H9 (cell line): Measurements from ENCODE around the gene LRRC37A3. TPM values are rescaled to one million over a fixed set of nuclear protein-coding genes. Genes with fewer than 3 reads are reported as not detected.
"Not testable (repeated sequence)": the region's sequence is repeated elsewhere in the genome, so short reads cannot be mapped to it uniquely, and the experiment has no call there.

Experiments used
- DNase-seq: peaks from one replicate; pipeline ENCODE4 v3.0.0-alpha.2; 2017
- H2AFZ ChIP-seq: one replicate; pipeline ENCODE4 v1.6.1; 2013; ENCODE audit warnings: mild to moderate bottlenecking, low read length, control low read depth, moderate library complexity
- H2AK5ac ChIP-seq: 2 replicates; pipeline ENCODE4 v1.6.1; 2013; ENCODE audit warnings: low read length, control low read depth, mixed read lengths; ENCODE audit not compliant: insufficient read length
- H2BK120ac ChIP-seq: one replicate; pipeline ENCODE4 v1.6.1; 2013; ENCODE audit warnings: low read depth, mild to moderate bottlenecking, low read length, control low read depth, inconsistent platforms; ENCODE audit not compliant: poor library complexity, severe bottlenecking
- H2BK12ac ChIP-seq: 2 replicates; pipeline ENCODE4 v1.6.1; 2013; ENCODE audit warnings: low read length, control low read depth, mixed read lengths, low read depth; ENCODE audit not compliant: insufficient read length
- H2BK15ac ChIP-seq: 2 replicates; pipeline ENCODE4 v1.6.1; 2013; ENCODE audit warnings: low read depth, low read length, control low read depth
- H2BK20ac ChIP-seq: one replicate; pipeline ENCODE4 v1.6.1; 2013; ENCODE audit warnings: low read depth, mild to moderate bottlenecking, low read length, control low read depth, inconsistent platforms; ENCODE audit not compliant: poor library complexity, severe bottlenecking
- H2BK5ac ChIP-seq: 2 replicates; pipeline ENCODE4 v1.6.1; 2013; ENCODE audit warnings: low read length, control low read depth, mixed read lengths; ENCODE audit not compliant: insufficient read length
- H3K14ac ChIP-seq: 2 replicates; pipeline ENCODE4 v1.6.1; 2013; ENCODE audit warnings: low read length, control low read depth; ENCODE audit not compliant: insufficient read depth
- H3K18ac ChIP-seq: 2 replicates; pipeline ENCODE4 v1.6.1; 2013; ENCODE audit warnings: low read depth, mild to moderate bottlenecking, mixed read lengths, low read length, control low read depth; ENCODE audit not compliant: insufficient read length
- H3K23ac ChIP-seq: 2 replicates; pipeline ENCODE4 v1.6.1; 2013; ENCODE audit warnings: low read length, control low read depth, mixed read lengths, low read depth; ENCODE audit not compliant: insufficient read length
- H3K23me2 ChIP-seq: 2 replicates; pipeline ENCODE4 v1.6.1; 2013; ENCODE audit warnings: low read depth, mild to moderate bottlenecking, mixed read lengths, low read length, control low read depth; ENCODE audit not compliant: insufficient read length, poor library complexity, severe bottlenecking
- H3K27ac ChIP-seq: 2 replicates; pipeline ENCODE4 v1.5.1; 2013; ENCODE audit warnings: low read length, control low read depth, mixed read lengths, low read depth; ENCODE audit not compliant: insufficient read length
- H3K27me3 ChIP-seq: 2 replicates; pipeline ENCODE4 v1.6.1; 2013; ENCODE audit warnings: low read length, control low read depth, inconsistent platforms; ENCODE audit not compliant: insufficient read depth
- H3K4ac ChIP-seq: 2 replicates; pipeline ENCODE4 v1.6.1; 2013; ENCODE audit warnings: low read depth, mild to moderate bottlenecking, control low read depth, inconsistent platforms, low read length, moderate library complexity
- H3K4me1 ChIP-seq: 2 replicates; pipeline ENCODE4 v1.6.1; 2013; ENCODE audit warnings: low read length, control low read depth, inconsistent platforms; ENCODE audit not compliant: insufficient read depth
- H3K4me2 ChIP-seq: 2 replicates; pipeline ENCODE4 v1.6.1; 2013; ENCODE audit warnings: low read length, control low read depth, mixed read lengths; ENCODE audit not compliant: insufficient read length, insufficient read depth
- H3K56ac ChIP-seq: 2 replicates; pipeline ENCODE4 v1.6.1; 2013; ENCODE audit warnings: low read depth, mild to moderate bottlenecking, mixed read lengths, low read length, control low read depth; ENCODE audit not compliant: insufficient read length
- H3K79me1 ChIP-seq: 2 replicates; pipeline ENCODE4 v1.6.1; 2013; ENCODE audit warnings: low read depth, mild to moderate bottlenecking, moderate library complexity, low read length, control low read depth, inconsistent platforms; ENCODE audit not compliant: insufficient read depth, poor library complexity, severe bottlenecking
- H3K79me2 ChIP-seq: 2 replicates; pipeline ENCODE4 v1.6.1; 2013; ENCODE audit warnings: low read length, control low read depth, inconsistent platforms; ENCODE audit not compliant: insufficient read depth
- H3K9ac ChIP-seq: 2 replicates; pipeline ENCODE4 v1.6.1; 2013; ENCODE audit warnings: low read length, control low read depth, mixed read lengths; ENCODE audit not compliant: insufficient read length; ENCODE audit errors: extremely low read depth
- H3K9me3 ChIP-seq: one replicate; pipeline ENCODE4 v1.6.1; 2013; ENCODE audit warnings: low read depth, low read length, inconsistent platforms; ENCODE audit not compliant: control insufficient read depth
- H3T11ph ChIP-seq: one replicate; pipeline ENCODE4 v1.6.1; 2013; ENCODE audit warnings: mild to moderate bottlenecking, low read length, control low read depth, inconsistent platforms
- H4K20me1 ChIP-seq: one replicate; pipeline ENCODE4 v1.6.1; 2013; ENCODE audit not compliant: control insufficient read depth, insufficient read length, insufficient read depth
- H4K5ac ChIP-seq: 2 replicates; pipeline ENCODE4 v1.6.1; 2013; ENCODE audit warnings: low read depth, mild to moderate bottlenecking, mixed read lengths, low read length, control low read depth; ENCODE audit not compliant: insufficient read length
- H4K8ac ChIP-seq: replicated peaks from 2 replicates; pipeline ENCODE4 v1.6.1; 2013; ENCODE audit warnings: low read length, control low read depth, mixed read lengths, low read depth; ENCODE audit not compliant: insufficient read length
- H4K91ac ChIP-seq: 2 replicates; pipeline ENCODE4 v1.6.1; 2013; ENCODE audit warnings: low read depth, mild to moderate bottlenecking, moderate library complexity, mixed read lengths, low read length, control low read depth; ENCODE audit not compliant: insufficient read length
- H3K27ac Mint-ChIP-seq, 3 experiments: 2 replicates in 2 of 3; 3 replicates in 1 of 3; pipeline ENCODE4 v1.8.0; 2020 to 2021; ENCODE audit warnings: mixed read lengths in 3 of 3, mild to moderate bottlenecking in 1 of 3, moderate library complexity in 1 of 3
- H3K27me3 Mint-ChIP-seq: 2 replicates; pipeline ENCODE4 v1.8.0; 2021; ENCODE audit warnings: low read depth, mild to moderate bottlenecking, moderate library complexity, mixed read lengths
- H3K36me3 Mint-ChIP-seq, 3 experiments: 2 replicates in 2 of 3; 3 replicates in 1 of 3; pipeline ENCODE4 v1.8.0; 2020 to 2021; ENCODE audit warnings: low read depth in 3 of 3, mixed read lengths in 3 of 3; ENCODE audit not compliant: insufficient read depth in 1 of 3
- H3K4me1 Mint-ChIP-seq, 2 experiments: 2 replicates each; pipeline ENCODE4 v1.8.0; 2020; ENCODE audit warnings: mixed read lengths in 2 of 2
- H3K4me3 Mint-ChIP-seq, 2 experiments: 2 replicates in 1 of 2; 3 replicates in 1 of 2; pipeline ENCODE4 v1.8.0; 2020 to 2021; ENCODE audit warnings: mild to moderate bottlenecking in 2 of 2, mixed read lengths in 2 of 2, moderate library complexity in 1 of 2
- H3K9me3 Mint-ChIP-seq, 2 experiments: 2 replicates in 1 of 2; 3 replicates in 1 of 2; pipeline ENCODE4 v1.8.0; 2020; ENCODE audit warnings: mild to moderate bottlenecking in 2 of 2, mixed read lengths in 2 of 2, moderate library complexity in 1 of 2
- CTCF ChIP-seq: fragments of 200-600 bp; sonication (generic); conservative IDR thresholded peaks from 3 replicates; pipeline ENCODE4 v1.8.0; 2021; ENCODE audit warnings: antibody characterized with exemption, mild to moderate bottlenecking
- WGBS: extraction: QIAGEN DNeasy Blood & Tissue Kit; methylation state at CpG from one replicate; pipeline ENCODE4 v1.1.7; 2013; ENCODE audit warnings: missing lambda C conversion rate, low lambda C conversion rate, mixed read lengths; ENCODE audit not compliant: insufficient read length; ENCODE audit errors: extremely low coverage; 5-methylcytosine and 5-hydroxymethylcytosine counted together
- total RNA-seq: library from RNA; stranded (reverse); gene quantifications from 2 replicates; pipeline ENCODE4 v1.2.1, GENCODE V29; 2021

LRRC37A3 gene
- total RNA-seq, 1 experiment from 2014 or later = 5.4 TPM

- no CpG with 5 or more reads among the region's 49 CpGs for WGBS
- H3K4me3 Mint-ChIP-seq, H2BK5ac ChIP-seq, H3K4me2 ChIP-seq, H3K4me1 ChIP-seq, H3K27me3 Mint-ChIP-seq, H4K5ac ChIP-seq, H3K27ac Mint-ChIP-seq, H3K14ac ChIP-seq, H3K23me2 ChIP-seq, H3K9ac ChIP-seq, H3K18ac ChIP-seq, H3K79me1 ChIP-seq, H3K27me3 ChIP-seq, H2BK120ac ChIP-seq, H3K36me3 Mint-ChIP-seq, H2AFZ ChIP-seq, H3T11ph ChIP-seq, H3K4me1 Mint-ChIP-seq, H4K91ac ChIP-seq, H2AK5ac ChIP-seq, H3K4ac ChIP-seq, H3K79me2 ChIP-seq, H4K8ac ChIP-seq, H3K23ac ChIP-seq, H3K9me3 ChIP-seq, H3K9me3 Mint-ChIP-seq, H2BK20ac ChIP-seq, H4K20me1 ChIP-seq, H2BK15ac ChIP-seq, H3K27ac ChIP-seq, H2BK12ac ChIP-seq, H3K56ac ChIP-seq: not testable (repeated sequence)
- TF ChIP-seq CTCF = peak; percentile 83
- peak; percentile 90 for DNase-seq
Measured at GRCh38 chr17:64847504-64848466, 71.5 kb downstream of the LRRC37A3 start.

GRCh38 chr17:64846892-64847291 is 72.4 kb downstream of the LRRC37A3 start:
- not testable (repeated sequence) for H3K27ac ChIP-seq, H3K79me1 ChIP-seq, H3K27ac Mint-ChIP-seq, H3T11ph ChIP-seq, H3K23me2 ChIP-seq, H2BK15ac ChIP-seq, H3K4me1 Mint-ChIP-seq, H2BK120ac ChIP-seq, H2BK12ac ChIP-seq, DNase-seq, H2BK20ac ChIP-seq, H3K9ac ChIP-seq, H3K9me3 Mint-ChIP-seq, H3K23ac ChIP-seq, H3K18ac ChIP-seq, H3K27me3 Mint-ChIP-seq, H3K14ac ChIP-seq, H3K27me3 ChIP-seq, H3K4me3 Mint-ChIP-seq, H4K5ac ChIP-seq, H3K56ac ChIP-seq, H2AK5ac ChIP-seq, H4K20me1 ChIP-seq, H3K79me2 ChIP-seq, H2AFZ ChIP-seq, H3K4me2 ChIP-seq, H3K9me3 ChIP-seq, H4K8ac ChIP-seq, H3K36me3 Mint-ChIP-seq, H3K4ac ChIP-seq, H3K4me1 ChIP-seq, H2BK5ac ChIP-seq, H4K91ac ChIP-seq
- WGBS = no CpG with 5 or more reads among the region's 4 CpGs
